IMR-90 (cell line): ENCODE results near the gene TSBP1. TPM values are rescaled to one million over a fixed set of nuclear protein-coding genes. Genes with fewer than 3 reads are reported as not detected.

Source experiments
- ATAC-seq: fragments of 200-7000 bp; cut with Tn5 transposase; 2 replicates; pipeline ENCODE4 v1.9.1; 2020; ENCODE audit warnings: low read depth, mild to moderate bottlenecking, moderate library complexity
- BruUV-seq: library from RNA; stranded (reverse); fragments of 400-500 nt; replicated peaks from 2 replicates; lab custom pipeline; 2021; lab: Mats Ljungman, UMichigan
- CTCF ChIA-PET: fragments of 300-600 bp; formaldehyde crosslinking; extraction: SDS; loops from one replicate; lab custom pipeline; 2021; ENCODE audit warnings: antibody characterized with exemption; lab: Yijun Ruan, JAX
- POLR2A ChIA-PET: fragments of 300-600 bp; sonication (Branson Sonifier 250); formaldehyde crosslinking; loops from one replicate; lab custom pipeline; 2022; ENCODE audit warnings: antibody characterized with exemption; ENCODE audit not compliant: unreplicated experiment; lab: Charles Lee
- DNase-seq: peaks from one replicate; pipeline ENCODE4 v3.0.0; 2013
- H2AFZ ChIP-seq: replicated peaks from 2 replicates; pipeline ENCODE3; 2013; ENCODE audit warnings: low read length, mild to moderate bottlenecking; ENCODE audit not compliant: poor library complexity
- H2AK5ac ChIP-seq: 2 replicates; pipeline ENCODE4 v1.6.1; 2013; ENCODE audit warnings: low read depth, low read length, inconsistent platforms
- H2AK9ac ChIP-seq: replicated peaks from 2 replicates; pipeline ENCODE3; 2013; ENCODE audit warnings: mild to moderate bottlenecking, low read depth, low read length, moderate library complexity; ENCODE audit not compliant: poor library complexity
- H2BK120ac ChIP-seq: 2 replicates; pipeline ENCODE4 v1.6.1; 2013; ENCODE audit warnings: low read depth, low read length, inconsistent platforms
- H2BK15ac ChIP-seq: 3 replicates; pipeline ENCODE4 v1.6.1; 2013; ENCODE audit warnings: low read depth, low read length, inconsistent platforms
- H2BK20ac ChIP-seq: 2 replicates; pipeline ENCODE4 v1.6.1; 2013; ENCODE audit warnings: low read depth, mild to moderate bottlenecking, inconsistent platforms, low read length, moderate library complexity
- H2BK5ac ChIP-seq: 2 replicates; pipeline ENCODE4 v1.6.1; 2013; ENCODE audit warnings: mild to moderate bottlenecking, low read depth, low read length, inconsistent platforms; ENCODE audit not compliant: poor library complexity, severe bottlenecking
- H3K14ac ChIP-seq: replicated peaks from 2 replicates; pipeline ENCODE4 v1.6.1; 2013; ENCODE audit warnings: low read depth, low read length, inconsistent platforms
- H3K18ac ChIP-seq: 2 replicates; pipeline ENCODE4 v1.6.1; 2013; ENCODE audit warnings: low read depth, low read length, control low read depth
- H3K23ac ChIP-seq: 2 replicates; pipeline ENCODE4 v1.6.1; 2013; ENCODE audit warnings: low read depth, low read length, inconsistent platforms
- H3K27ac ChIP-seq: 2 replicates; pipeline ENCODE4 v1.5.1; 2013; ENCODE audit warnings: mild to moderate bottlenecking, control low read depth, low read length; ENCODE audit not compliant: insufficient read depth
- H3K27me3 ChIP-seq: 2 replicates; pipeline ENCODE4 v1.6.1; 2013; ENCODE audit warnings: low read length; ENCODE audit not compliant: control insufficient read depth, insufficient read depth
- H3K36me3 ChIP-seq: 2 replicates; pipeline ENCODE4 v1.6.1; 2013; ENCODE audit warnings: low read length, mixed read lengths; ENCODE audit not compliant: control insufficient read depth, insufficient read depth
- H3K4ac ChIP-seq: 2 replicates; pipeline ENCODE4 v1.6.1; 2013; ENCODE audit warnings: low read depth, low read length, inconsistent platforms
- H3K4me1 ChIP-seq: 2 replicates; pipeline ENCODE4 v1.6.1; 2013; ENCODE audit warnings: low read length, mixed read lengths; ENCODE audit not compliant: control insufficient read depth, insufficient read depth
- H3K4me2 ChIP-seq: 2 replicates; pipeline ENCODE4 v1.6.1; 2013; ENCODE audit warnings: low read depth, mild to moderate bottlenecking, control low read depth, low read length, moderate library complexity
- H3K4me3 ChIP-seq: 2 replicates; pipeline ENCODE4 v1.5.1; 2013; ENCODE audit warnings: low read depth, mild to moderate bottlenecking, control low read depth, low read length, moderate library complexity; ENCODE audit not compliant: insufficient read depth
- H3K56ac ChIP-seq: 2 replicates; pipeline ENCODE4 v1.6.1; 2013; ENCODE audit warnings: low read length, inconsistent platforms; ENCODE audit not compliant: insufficient read depth; ENCODE audit errors: extremely low read depth
- H3K79me1 ChIP-seq, 2 experiments: 2 replicates each; pipeline ENCODE4 v1.6.1; 2013; ENCODE audit warnings: low read length in 2 of 2, inconsistent platforms in 1 of 2, low read depth in 1 of 2
- H3K9ac ChIP-seq: 2 replicates; pipeline ENCODE4 v1.6.1; 2013; ENCODE audit warnings: low read depth, low read length, control low read depth
- H3K9me1 ChIP-seq: 2 replicates; pipeline ENCODE4 v1.6.1; 2013; ENCODE audit warnings: low read length, inconsistent platforms; ENCODE audit not compliant: insufficient read depth
- H3K9me3 ChIP-seq: 2 replicates; pipeline ENCODE4 v1.6.1; 2013; ENCODE audit warnings: low read length; ENCODE audit not compliant: control insufficient read depth, insufficient read depth
- H4K20me1 ChIP-seq: 2 replicates; pipeline ENCODE4 v1.6.1; 2013; ENCODE audit warnings: low read length, inconsistent platforms; ENCODE audit not compliant: insufficient read depth
- H4K5ac ChIP-seq: 2 replicates; pipeline ENCODE4 v1.6.1; 2013; ENCODE audit warnings: mild to moderate bottlenecking, low read depth, low read length, control low read depth
- H4K8ac ChIP-seq, 2 experiments: 2 replicates each; pipeline ENCODE4 v1.6.1; 2013; ENCODE audit warnings: low read depth in 2 of 2, low read length in 2 of 2, control low read depth in 1 of 2, inconsistent platforms in 1 of 2
- H4K91ac ChIP-seq: 2 replicates; pipeline ENCODE4 v1.6.1; 2013; ENCODE audit warnings: low read depth, low read length, inconsistent platforms; ENCODE audit not compliant: insufficient read depth
- BHLHE40 ChIP-seq: fragments of 150-350 bp; IDR thresholded peaks from 2 replicates; pipeline ENCODE4 v1.6.1; 2016; ENCODE audit warnings: mild to moderate bottlenecking, low read depth, low read length
- CEBPB ChIP-seq: IDR thresholded peaks from 2 replicates; pipeline ENCODE4 v1.6.1; 2012; ENCODE audit warnings: low read depth, low read length, improper control_type of control experiment
- CHD1 ChIP-seq: IDR thresholded peaks from 2 replicates; pipeline ENCODE4 v1.6.1; 2012; ENCODE audit warnings: low read depth, low read length, improper control_type of control experiment
- CTCF ChIP-seq: conservative IDR thresholded peaks from 2 replicates; pipeline ENCODE4 v1.5.1; 2012; ENCODE audit warnings: mild to moderate bottlenecking, low read depth, low read length, improper control_type of control experiment
- FOS ChIP-seq: fragments of 150-350 bp; IDR thresholded peaks from 2 replicates; pipeline ENCODE4 v1.6.1; 2016; ENCODE audit warnings: low read depth, low read length
- MAFK ChIP-seq: IDR thresholded peaks from 2 replicates; pipeline ENCODE4 v1.6.1; 2012; ENCODE audit warnings: low read depth, low read length, improper control_type of control experiment
- MAZ ChIP-seq: IDR thresholded peaks from 2 replicates; pipeline ENCODE4 v1.6.1; 2012; ENCODE audit warnings: low read depth, mild to moderate bottlenecking, low read length, improper control_type of control experiment, moderate library complexity, borderline replicate concordance
- MXI1 ChIP-seq: IDR thresholded peaks from 2 replicates; pipeline ENCODE4 v1.6.1; 2012; ENCODE audit warnings: low read depth, mild to moderate bottlenecking, low read length, moderate library complexity, borderline replicate concordance
- NFE2L2 ChIP-seq: fragments of 150-350 bp; IDR thresholded peaks from 2 replicates; pipeline ENCODE4 v1.6.1; 2016; ENCODE audit warnings: low read depth, mild to moderate bottlenecking, low read length
- POLR2A ChIP-seq: IDR thresholded peaks from 2 replicates; pipeline ENCODE4 v1.6.1; 2012; ENCODE audit warnings: mild to moderate bottlenecking, low read depth, low read length
- RAD21 ChIP-seq: IDR thresholded peaks from 2 replicates; pipeline ENCODE4 v1.6.1; 2012; ENCODE audit warnings: low read length, improper control_type of control experiment
- RCOR1 ChIP-seq: IDR thresholded peaks from 2 replicates; pipeline ENCODE4 v1.6.1; 2012; ENCODE audit warnings: mild to moderate bottlenecking, low read length, improper control_type of control experiment; ENCODE audit not compliant: insufficient replicate concordance
- RFX5 ChIP-seq: IDR thresholded peaks from 2 replicates; pipeline ENCODE4 v1.8.0; 2012; ENCODE audit warnings: low read depth, mild to moderate bottlenecking, low read length, moderate library complexity
- SMC3 ChIP-seq: fragments of 150-350 bp; IDR thresholded peaks from 2 replicates; pipeline ENCODE4 v1.6.1; 2016; ENCODE audit warnings: low read depth, mild to moderate bottlenecking, antibody characterized with exemption, low read length, moderate library complexity
- WGBS, 2 experiments: methylation state at CpG; one replicate each; pipeline versions ENCODE4 v1.1.5 to v1.1.7; 2013; ENCODE audit warnings: missing lambda C conversion rate in 2 of 2; ENCODE audit not compliant: insufficient read length in 1 of 2; ENCODE audit errors: extremely low coverage in 2 of 2; 5-methylcytosine and 5-hydroxymethylcytosine counted together
- dilution Hi-C: fragments of 300-500 bp; cut with HindIII; formaldehyde crosslinking; loops from one replicate; pipeline ENCODE4 v1.14.3; 2018; ENCODE audit warnings: low sequenced_read_pairs; ENCODE audit not compliant: unreplicated experiment
- in situ Hi-C: fragments of 300-500 bp; cut with MboI; formaldehyde crosslinking; loops from 3 replicates; pipeline ENCODE4 v1.14.3; 2019; ENCODE audit warnings: low sequenced_read_pairs, inconsistent platforms, mixed read lengths
- intact Hi-C: fragments of 100-400 bp; cut with micrococcal nuclease; formaldehyde crosslinking; loops from 2 replicates; pipeline ENCODE4 v1.10.0; 2022
- polyA plus RNA-seq, 3 experiments: library from polyadenylated mRNA; depleted of rRNA; stranded (reverse); fragments of >200 nt; gene quantifications; 2 replicates each; pipeline ENCODE4 v1.2.3, GENCODE V29; 2012; ENCODE audit warnings: low replicate concordance in 1 of 3
- total RNA-seq: library from RNA; depleted of rRNA; stranded (reverse); fragments of >200 nt; gene quantifications from 2 replicates; pipeline ENCODE4 v1.2.3, GENCODE V29; 2012
- TF ChIP-seq, protein P1 (sequence below): fragments of 150-350 bp; IDR thresholded peaks from 2 replicates; pipeline ENCODE4 v1.6.1; 2017; ENCODE audit warnings: mild to moderate bottlenecking, antibody characterized with exemption, low read length, low read depth
- TF ChIP-seq, protein P2 (sequence below): fragments of 150-350 bp; IDR thresholded peaks from 2 replicates; pipeline ENCODE4 v1.6.1; 2016; ENCODE audit warnings: low read depth, mild to moderate bottlenecking, low read length, moderate library complexity, borderline replicate concordance

Gene TSBP1
- total and polyA plus RNA-seq, 2 of the 4 experiments (the other 2 are of a cell fraction), result not detected

DNA sequence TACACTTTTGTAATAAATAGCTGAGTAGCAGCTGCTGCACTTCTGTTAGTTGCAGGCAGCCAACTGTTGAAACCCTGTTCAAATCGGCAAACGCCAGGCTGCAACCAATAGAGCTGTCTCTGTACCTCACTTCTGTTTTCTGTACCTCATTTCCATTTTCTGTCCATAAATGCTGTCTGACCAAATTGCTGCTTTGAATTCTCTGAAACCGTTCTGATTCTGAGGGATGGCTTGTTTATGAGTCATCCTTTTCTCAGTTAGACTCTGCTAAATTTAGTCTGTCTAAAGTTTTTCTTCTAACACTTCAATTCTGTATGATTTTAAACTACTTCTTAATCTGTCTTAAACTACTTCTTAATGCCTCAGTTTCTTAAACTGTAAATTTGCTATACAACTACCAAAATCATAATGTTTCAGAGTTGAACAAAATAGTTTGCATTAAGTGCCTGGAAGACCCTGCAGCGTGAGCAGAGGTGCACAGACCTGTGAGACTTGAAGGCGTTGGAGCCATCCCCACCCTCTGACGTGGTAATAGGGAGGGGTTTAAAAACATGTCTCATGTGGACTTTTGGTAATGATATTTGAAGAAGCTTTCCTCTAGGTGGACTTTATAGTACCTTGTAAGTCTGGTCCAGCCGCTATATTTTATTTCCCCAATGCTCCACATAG, 25.7 kb upstream of the TSBP1 start:
- Histone ChIP-seq H4K20me1 (no peaks in the 10 kb centered on the region), H2AK9ac (no peak overlapping the region), H2BK15ac (no peak overlapping the region), H4K91ac (no peak overlapping the region), H3K4me2 (no peak overlapping the region), H3K9me3 (no peaks in the 10 kb centered on the region), H3K4me3 (no peak overlapping the region), H3K27me3 (peaks cover 2% of the 10 kb centered on the region), H3K27ac (no peak overlapping the region), H2BK5ac (no peak overlapping the region), H4K5ac (no peak overlapping the region), H2AK5ac (no peak overlapping the region), H3K23ac (no peak overlapping the region), H3K56ac (no peak overlapping the region), H3K79me1 (no peaks in the 10 kb centered on the region), H3K36me3 (no peaks in the 10 kb centered on the region), H3K4ac (no peak overlapping the region), H2BK20ac (no peak overlapping the region), H3K4me1 (no peaks in the 10 kb centered on the region), H2BK120ac (no peak overlapping the region), H3K9ac (no peak overlapping the region), H4K8ac (no peak overlapping the region), H2AFZ (no peak overlapping the region), H3K18ac (no peak overlapping the region), H3K9me1 (no peaks in the 10 kb centered on the region), H3K14ac (no peak overlapping the region)
- TF ChIP-seq MXI1, result no peak
- TF ChIP-seq, protein P1, sequence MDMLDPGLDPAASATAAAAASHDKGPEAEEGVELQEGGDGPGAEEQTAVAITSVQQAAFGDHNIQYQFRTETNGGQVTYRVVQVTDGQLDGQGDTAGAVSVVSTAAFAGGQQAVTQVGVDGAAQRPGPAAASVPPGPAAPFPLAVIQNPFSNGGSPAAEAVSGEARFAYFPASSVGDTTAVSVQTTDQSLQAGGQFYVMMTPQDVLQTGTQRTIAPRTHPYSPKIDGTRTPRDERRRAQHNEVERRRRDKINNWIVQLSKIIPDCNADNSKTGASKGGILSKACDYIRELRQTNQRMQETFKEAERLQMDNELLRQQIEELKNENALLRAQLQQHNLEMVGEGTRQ, result no peak
- no peak for TF ChIP-seq MAZ
- no peak for TF ChIP-seq RCOR1
- TF ChIP-seq RFX5, result no peak
- no peak for TF ChIP-seq MAFK
- TF ChIP-seq CHD1, result no peak
- no peak for TF ChIP-seq BHLHE40
- TF ChIP-seq FOS, result no peak
- no peak for TF ChIP-seq SMC3
- no peak for TF ChIP-seq NFE2L2
- no peak for TF ChIP-seq RAD21
- no peak for TF ChIP-seq CTCF
- no peak for TF ChIP-seq POLR2A
- TF ChIP-seq, protein P2, sequence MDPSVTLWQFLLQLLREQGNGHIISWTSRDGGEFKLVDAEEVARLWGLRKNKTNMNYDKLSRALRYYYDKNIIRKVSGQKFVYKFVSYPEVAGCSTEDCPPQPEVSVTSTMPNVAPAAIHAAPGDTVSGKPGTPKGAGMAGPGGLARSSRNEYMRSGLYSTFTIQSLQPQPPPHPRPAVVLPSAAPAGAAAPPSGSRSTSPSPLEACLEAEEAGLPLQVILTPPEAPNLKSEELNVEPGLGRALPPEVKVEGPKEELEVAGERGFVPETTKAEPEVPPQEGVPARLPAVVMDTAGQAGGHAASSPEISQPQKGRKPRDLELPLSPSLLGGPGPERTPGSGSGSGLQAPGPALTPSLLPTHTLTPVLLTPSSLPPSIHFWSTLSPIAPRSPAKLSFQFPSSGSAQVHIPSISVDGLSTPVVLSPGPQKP, result no peak
- TF ChIP-seq CEBPB, result no peak
- intact Hi-C loops, result no loop called here
- no TSS peak for BruUV-seq
- POLR2A ChIA-PET, result no interaction called here
- dilution Hi-C loops, result no loop called here
- no CpG with 5 or more reads among the region's 7 CpGs for WGBS, 2 experiments
- CTCF ChIA-PET, result no interaction called here
- ATAC-seq (no peak), DNase-seq (no peak)
- in situ Hi-C loops, result no loop called here
